Mucosa of gallbladder (tissue), 1 donor: ENCODE data around the gene NUP107. TPM values are rescaled to one million over a fixed set of nuclear protein-coding genes. Genes with fewer than 3 reads are reported as not detected.

ENCODE experiments used
- DNase-seq: peaks from one replicate; pipeline ENCODE4 v3.0.0-alpha.2; 2020; ENCODE audit warnings: low spot score
- total RNA-seq: library from RNA; stranded (reverse); gene quantifications from one replicate; pipeline ENCODE4 v1.2.1, GENCODE V29; 2021
- donor health status: DM: no; HTN: no; CAD: no.

NUP107 gene
- total RNA-seq, 1 donor from 2014 or later: 24.8 TPM

DNA sequence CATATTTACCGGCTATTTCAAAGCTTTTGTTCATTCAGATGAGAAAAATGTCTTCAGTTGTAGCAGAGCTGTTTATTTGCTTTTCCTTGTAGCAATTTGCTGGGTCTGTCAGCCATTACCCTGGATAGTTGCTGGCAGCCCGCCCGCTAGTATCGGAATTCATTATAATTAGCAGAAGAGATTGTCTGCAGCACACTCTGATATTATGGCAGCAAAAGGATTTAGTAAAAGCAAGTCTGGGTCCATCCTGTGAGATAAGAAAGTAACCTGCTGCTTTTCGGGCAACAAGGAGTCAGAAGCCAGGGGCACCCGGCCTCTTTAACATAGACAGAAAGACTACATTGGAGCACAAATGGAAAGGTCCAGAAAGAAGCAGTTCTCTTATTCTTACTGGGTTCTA lies 53.1 kb downstream of the NUP107 start:
- no peak for DNase-seq

DNA sequence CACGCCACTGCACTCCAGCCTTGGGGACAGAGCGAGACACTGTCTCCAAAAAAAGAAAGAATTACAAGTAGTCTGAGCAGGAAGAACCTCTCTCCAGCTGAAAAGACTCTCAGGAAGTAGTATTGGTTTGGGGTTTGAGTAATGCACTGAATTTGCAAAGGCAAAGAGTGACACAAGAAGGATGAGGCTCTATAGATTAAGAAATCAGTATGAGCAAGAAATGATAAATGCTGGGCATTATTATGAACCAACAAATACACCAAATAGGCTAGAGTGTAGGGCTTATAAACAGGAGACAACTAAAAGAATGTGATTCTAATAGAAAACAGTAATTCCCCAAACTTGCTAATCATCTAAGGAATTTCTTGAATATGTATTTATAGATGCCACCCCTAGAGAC lies 56.6 kb downstream of the NUP107 start:
- no peak for DNase-seq

DNA sequence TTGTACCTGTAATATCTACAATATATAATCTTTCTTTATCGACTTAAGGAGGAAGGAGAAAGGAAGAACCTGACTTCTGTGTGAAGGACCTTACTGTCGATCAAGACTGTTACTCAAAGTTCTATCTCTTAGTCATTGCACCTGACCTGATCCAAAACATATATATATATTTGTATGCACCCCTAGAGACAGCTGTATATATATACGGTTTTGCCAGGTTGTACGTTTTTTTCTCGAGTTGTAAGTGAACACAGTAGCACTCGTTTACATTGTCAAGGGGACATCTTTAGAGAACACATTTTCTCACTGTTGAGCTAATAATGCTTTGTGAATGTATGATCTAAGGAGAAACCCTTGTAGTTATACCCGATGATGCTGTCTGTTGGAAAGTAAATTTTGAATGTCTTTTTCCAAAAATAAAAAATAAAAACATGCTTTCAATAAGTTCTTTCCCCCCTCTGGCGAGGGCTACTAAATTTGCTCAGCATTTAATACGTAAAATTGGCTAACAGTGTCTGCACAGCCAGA lies 58.7 kb downstream of the NUP107 start:
- DNase-seq: no peak

DNA sequence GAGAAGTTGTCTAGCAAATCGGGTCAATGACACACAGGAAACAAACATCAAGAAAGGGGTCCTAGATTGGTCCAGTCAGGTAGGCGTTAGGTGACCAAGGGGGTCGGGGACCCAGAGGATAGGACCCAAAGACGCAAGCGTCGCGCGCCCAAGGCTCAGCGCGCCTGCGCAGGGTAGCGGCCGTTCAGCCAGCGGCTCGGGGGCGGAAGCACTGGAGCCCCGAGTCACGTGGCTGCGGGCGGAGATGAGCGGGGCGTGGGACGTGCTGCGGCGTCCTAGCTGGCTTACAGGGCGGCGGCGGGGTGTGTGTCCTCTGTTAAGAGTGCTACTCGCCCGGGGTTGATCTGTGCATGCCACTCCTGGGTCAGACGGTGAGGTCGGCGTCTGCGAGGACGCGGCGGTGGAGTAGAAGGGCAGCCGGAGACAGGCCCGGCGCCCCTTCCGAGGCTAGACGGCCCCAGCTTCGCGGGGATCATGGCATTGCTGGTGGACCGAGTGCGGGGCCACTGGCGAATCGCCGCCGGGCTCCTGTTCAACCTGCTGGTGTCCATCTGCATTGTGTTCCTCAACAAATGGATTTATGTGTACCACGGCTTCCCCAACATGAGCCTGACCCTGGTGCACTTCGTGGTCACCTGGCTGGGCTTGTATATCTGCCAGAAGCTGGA lies 59.3 kb downstream of the NUP107 start, which contains the start of gene SLC35E3:
TSS of gene SLC35E3 (plus strand) at position 273 of the 668 bp plus-strand sequence. CDS start at position 475, 202 bp downstream.
- DNase-seq: peak; percentile 92

DNA sequence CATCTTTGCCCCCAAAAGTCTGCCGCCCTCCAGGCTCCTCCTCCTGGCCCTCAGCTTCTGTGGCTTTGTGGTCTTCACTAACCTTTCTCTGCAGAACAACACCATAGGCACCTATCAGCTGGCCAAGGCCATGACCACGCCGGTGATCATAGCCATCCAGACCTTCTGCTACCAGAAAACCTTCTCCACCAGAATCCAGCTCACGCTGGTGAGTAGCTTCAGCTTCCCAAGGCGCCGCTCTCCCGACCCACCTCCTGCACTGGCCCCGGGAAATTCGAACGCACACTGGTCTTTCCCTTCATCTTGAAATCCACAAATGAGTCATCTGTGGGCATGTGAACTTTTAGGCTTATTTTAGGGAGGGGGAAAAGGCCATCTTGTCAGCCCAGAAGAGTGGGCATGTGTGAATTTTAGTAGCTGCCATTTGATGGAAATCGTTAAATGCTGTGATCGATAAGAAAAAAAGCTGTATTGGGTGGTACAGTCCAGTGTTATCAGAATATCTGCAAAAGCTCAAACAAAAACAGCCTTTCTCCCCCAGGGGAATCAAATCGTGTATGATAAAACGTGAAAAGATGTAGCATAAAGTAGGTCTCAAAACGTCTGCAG lies 59.9 kb downstream of the NUP107 start:
- DNase-seq: peak; percentile 47

DNA sequence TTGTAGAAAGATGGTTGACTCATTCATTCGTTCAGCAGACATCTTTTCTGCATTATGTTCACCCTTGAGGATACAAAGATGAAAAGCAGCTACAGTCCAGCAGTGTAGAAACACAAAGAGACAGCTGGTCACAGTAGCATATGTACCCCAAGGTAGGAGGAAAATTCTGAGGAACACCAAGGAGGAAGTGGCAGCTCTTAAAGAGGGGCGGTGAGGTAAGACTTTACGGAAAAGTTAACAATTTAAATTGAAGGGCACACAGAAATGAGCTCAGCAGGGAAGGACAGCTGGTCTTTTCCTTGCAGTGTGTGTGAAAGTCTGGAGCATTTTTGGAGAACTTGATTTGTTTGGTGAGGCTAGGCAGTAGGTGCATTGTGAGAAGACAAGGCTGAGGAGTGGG lies 62.7 kb downstream of the NUP107 start:
- no peak for DNase-seq

DNA sequence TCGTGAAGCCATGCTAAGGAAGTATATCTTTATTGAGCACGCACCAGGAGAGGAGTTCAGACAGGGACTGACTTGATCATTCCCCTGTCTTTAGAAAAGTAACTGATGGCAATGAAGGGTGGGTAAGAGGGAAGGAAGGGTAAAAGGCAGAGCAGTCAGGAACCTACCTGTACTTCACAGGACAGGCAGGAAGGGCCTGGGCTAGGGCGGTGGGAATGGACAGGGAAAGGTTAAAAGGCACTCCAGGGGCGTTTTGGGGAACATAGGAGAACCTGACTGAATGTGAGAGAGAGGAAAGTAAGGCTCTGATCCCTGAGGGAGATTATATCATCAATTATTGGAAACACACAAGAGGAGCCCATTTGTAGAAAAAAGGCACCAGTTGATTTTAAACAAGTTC lies 63.1 kb downstream of the NUP107 start:
- DNase-seq: no peak

DNA sequence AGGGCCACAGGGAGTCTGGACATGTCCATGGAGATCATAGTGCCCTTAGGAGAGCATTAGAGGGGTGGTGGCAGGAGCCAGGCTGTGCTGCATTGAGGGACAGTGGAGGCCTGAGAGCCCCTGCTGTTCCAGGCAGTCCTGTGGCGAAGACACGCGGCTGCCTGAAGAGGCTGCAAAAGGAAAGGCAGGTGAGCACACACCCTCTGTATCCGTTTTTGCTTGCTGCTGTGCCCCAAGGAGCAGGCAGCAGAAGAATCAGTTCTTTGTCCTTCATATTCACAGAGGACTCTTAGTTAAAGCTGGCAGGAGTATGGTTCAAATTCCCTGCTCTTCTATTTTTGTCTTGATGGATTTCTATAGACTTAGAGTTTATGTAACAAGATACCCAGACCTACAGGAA lies 63.7 kb downstream of the NUP107 start:
- no peak for DNase-seq

DNA sequence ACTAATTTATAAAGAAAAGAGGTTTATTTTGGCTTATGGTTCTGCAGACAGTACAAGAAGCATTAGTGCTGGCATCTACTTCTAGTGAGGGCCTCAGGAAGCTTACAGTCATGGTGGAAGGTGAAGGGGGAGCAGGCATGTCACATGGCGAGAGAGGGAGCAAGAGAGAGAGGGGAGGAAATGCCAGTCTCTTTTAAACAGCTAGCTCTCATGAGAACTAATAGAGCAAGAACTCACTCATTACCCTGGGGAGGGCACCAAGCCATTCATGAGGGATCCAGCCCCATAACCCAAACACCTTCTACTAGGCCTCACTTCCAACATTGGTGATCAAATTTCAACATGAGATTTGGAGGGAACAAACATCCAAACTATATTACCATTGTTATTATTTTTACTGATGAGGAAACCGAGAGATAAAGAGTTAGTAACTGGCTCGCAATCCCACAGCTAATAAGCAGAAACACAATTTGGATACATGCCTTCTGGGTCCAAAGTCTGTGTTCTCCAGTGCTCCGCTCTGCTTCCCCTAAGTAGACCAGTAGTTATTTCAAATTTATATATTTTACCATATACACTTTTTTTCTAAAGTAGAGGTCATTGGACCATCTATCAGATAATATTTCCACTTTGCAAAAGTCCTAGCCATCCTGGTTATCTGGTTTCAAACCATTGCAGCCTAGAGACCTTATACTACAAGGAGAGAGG lies 68.9 kb downstream of the NUP107 start:
- DNase-seq: no peak

DNA sequence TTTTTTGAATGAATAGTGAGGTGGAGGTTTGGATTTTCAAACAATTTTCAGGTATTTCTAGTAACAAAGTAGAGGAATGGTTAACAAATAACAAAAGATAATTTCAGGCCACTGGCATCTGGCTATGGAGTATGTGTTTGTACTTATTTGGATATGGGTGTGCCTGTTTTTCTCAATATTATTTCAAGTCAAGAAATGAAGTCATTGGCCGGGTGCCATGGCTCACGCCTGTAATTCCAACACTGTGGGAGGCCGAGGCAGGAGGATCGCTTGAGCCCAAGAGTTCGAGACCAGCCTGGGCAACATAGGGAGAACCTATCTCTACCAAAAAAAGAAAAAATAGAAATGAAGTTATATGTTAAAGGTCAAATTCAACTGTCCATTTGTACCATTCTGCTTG lies 73.1 kb downstream of the NUP107 start:
- DNase-seq: no peak

DNA sequence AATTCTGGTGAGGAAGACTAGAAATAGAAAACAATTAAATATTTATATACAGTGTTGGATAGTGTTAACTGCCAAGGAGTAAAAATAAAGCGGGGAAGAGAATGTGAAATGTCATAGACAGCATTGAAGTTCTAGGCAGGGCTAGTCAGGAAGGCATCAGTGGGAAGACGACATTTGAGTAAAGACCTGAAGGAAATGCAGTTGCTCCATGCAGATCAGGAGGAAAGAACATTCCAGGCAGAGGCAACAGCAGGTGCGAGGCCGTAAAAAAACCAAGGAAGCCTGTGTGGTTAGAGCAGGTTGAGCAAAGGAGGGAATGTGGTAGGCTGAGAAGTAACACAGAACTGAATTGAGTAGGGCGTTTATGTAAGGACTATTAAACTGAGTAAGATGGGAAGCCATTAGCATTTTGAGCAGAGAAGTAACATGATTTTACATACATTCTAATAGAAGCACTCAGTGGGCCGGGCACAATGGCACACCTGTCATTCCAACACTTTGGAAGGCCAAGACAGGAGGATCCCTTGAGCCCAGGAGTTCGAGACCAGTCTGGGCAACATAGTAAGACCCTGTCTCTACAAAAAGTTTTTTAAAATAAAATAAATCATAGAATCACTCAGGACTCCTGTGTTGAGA lies 74.1 kb downstream of the NUP107 start:
- no peak for DNase-seq

DNA sequence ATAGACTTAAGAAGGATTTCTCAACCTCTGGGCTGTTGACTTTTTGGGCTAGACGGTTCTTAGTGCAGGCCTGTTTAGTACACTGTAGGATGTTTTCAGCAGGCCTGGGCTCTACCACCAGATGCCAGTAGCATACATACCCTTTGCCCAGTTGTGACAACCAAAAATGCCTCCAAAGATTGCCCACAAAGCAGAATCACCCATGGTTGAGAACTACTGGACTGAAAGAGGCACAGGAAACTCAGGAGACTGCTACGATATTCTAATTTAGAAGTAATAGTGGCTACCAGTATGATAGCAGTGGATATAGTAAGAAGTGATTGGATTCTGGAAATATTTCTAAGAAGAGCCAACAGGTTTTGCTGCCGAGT lies 74.6 kb downstream of the NUP107 start:
- DNase-seq: no peak

DNA sequence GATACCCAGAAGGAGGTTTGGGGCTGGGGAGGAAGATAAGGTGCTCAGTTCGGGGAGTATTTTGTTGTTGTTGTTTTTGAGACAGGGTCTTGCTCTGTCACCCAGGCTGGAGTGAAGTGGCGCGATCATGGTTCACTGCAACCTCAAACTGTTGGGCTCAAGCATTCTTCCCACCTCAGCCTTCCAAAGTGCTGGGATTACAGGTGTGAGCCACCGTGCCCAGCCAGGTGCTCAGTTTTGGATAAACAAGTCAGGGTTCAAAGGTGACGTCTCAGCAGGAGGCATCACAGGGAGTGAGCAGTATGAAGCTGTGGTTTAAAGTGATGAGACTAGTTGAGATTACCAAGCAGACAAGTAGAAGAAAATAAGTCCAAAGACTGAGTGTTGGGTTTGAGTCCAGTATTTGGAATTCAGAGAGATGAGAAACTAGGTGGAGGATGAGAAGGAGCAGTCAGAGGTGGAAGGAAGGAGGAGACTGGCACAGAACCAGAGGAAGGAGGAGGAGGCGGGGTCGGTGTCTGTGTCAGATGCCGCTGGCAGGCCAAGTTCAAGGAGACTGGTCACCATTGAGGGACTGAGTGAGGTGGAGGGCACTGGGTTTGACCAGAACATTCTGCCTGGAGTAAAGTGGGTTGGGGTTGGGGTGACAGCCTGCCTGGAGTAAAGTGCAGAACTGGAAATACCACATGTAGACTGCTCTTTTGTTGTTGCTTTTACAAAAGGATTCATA lies 75.3 kb downstream of the NUP107 start:
- DNase-seq: no peak

DNA sequence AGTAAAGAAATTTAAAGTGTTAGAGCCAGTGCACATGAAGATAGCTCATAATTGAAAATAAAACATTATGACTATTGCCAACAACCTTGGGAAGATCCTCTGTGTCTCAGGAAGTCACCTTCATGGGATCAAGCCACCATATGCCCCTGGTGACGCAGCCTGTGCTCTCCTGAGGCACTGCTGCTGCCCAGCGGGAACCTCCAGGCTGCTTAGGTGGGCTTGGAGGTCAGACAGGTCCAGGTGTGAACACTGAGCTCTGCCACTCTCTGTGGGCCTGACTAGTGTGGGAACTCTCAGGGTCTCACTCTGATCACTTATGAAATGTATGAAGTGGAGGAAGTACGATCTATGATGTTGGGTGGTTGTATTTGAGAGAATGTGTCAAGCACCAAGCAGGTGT lies 75.9 kb downstream of the NUP107 start:
- no peak for DNase-seq

DNA sequence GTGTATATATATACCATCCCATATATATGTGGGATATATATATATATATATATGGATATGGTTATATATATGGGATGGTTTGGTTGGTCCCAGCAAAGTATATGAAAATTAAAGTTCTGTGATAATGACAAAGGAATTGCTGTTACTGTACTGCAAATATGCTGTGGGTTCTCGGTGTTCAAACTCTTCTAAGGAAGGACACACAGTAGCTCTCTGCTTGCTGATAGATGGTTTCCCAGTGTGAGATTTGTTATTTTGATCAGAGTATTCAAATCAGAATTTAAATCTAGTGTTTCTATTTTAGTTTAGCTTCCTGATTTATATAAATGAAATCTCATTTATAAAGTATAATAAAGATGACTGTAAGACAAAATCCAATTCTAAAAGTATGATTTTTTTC lies 78.9 kb downstream of the NUP107 start:
- no peak for DNase-seq

DNA sequence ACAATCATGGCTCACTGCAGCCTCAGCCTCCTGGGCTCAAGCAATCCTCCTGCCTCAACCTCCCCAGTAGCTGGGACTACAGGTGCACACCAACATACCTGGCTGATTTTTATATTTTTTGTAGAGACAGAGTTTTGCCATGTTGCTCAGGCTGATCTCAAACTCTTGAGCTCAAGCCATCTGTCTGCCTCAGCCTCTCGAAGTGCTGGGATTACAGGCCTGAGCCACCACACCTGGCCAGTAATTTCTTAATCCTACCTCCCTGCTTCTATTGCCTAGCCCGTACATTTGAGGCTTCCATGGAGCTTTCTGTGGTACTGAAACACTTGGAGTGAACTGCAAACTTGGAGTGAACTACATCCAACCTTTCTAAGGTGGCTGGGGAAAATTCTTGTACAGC lies 79.9 kb downstream of the NUP107 start:
- no peak for DNase-seq

DNA sequence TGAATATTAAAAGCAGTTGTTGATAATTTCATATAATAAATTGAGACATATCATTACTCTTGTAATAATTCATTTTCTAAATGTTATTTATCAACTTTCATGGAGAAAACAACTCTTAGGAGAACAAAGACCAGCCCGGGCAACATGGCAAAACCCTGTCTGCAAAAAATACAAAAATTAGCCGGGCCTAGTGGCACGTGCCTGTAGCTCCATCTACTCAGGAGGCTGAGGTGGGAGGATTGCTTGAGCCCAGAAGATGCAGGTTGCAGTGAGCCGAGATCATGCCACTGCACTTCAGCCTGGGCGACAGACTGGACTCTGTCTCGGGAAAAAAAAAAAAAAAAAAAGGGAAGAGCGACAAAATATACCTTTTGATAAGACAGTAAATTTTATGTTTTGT lies 80.4 kb downstream of the NUP107 start:
- DNase-seq: no peak

DNA sequence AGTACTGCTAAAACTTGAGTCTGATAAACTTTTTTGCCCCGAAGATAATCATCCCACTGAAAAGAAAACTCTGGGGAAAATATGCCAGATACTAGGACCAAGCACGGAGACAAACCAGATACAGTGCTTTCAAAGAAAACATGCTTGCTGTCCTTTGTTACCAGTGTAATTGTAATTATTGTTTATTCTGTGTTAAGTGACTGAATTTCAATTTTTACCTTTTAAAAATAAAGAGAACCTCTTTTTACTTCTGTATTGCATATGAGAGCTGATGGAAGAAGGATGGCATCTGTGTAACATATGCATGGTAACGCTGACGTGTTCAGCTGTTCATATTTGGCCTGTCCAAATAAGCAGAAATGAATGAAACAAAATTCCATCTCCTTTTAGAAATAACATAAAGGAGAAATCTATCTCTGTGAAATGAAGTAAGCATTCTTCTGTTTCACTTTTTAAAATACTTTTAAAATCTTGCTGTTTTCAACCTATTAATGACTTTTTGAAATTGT lies 81.7 kb downstream of the NUP107 start:
- DNase-seq: no peak

DNA sequence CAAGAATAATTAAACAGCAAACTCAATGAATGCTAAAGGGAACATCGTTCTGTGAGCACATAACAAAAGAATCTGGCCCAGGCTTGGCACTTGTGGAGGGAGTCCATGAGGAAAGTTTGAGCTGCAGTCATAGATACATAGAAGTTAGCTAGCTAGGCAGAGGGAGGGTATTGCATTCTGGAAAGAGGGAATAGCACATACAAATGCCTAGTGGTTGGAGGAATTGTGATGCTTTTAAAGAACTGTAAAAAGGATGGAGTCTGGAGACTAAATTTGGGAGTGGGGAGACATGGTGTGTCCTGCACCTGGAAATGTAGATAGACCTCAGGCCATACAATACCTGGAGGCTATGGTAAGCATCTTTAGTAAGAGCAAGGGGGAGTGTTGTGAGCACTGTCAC lies 83.2 kb downstream of the NUP107 start:
- no peak for DNase-seq

DNA sequence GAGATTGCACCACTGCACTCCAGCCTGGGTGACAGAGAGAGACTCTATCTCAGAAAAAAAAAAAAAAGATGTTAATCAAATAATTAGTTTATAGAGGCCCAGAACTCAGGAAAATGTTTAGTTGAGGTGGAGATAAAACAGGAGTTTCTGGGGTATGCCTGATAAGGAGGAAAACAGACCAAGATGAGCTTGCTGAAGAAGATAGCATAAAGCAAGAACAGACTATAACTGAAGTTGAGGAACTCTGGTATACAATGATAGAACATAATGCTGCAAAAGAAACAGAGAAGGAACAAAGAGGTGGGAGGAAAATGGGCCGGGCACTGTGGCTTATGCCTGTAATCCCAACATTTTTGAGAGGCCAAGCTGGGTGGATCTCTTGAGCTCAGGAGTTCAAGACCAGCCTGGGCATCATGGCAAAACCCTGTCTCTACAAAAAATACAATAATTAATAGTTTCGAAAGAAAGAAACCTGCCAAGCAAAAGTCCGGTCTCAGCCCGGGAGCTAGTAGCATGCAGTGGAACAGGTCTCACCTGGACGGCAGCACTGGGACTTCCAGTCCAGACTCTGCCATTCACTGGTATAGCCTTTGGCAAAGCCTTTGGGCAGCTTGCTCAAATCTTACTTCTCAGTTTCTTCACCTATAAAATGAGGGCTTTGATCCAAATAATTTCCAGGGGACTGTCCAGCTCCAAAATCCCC lies 84.6 kb downstream of the NUP107 start:
- DNase-seq: no peak

DNA sequence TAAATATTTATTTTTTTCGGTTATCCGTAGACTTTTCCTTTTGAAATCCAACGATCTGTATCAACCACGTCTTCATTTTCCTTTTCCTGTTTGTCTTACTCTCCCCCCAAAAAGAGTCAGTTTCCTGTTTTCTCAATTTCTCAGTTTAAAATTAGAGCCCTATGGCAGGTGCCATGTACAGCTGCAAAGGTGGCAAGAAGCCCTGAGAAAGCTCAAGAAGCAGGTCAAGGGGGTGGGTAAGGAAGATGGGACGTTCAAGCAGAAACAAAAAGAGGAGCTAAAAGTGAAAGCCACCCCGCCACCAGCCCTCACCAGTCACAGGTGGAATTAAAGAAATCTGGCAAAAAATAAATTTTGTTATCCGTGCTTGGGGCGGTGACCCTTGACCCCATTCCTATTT lies 85.9 kb downstream of the NUP107 start:
- DNase-seq: no peak
